CD4-positive, CD25-positive, alpha-beta regulatory T cell (primary cell): ENCODE data around the gene TMEM209. TPM values are rescaled to one million over a fixed set of nuclear protein-coding genes. Genes with fewer than 3 reads are reported as not detected.
"Not testable (repeated sequence)": the region's sequence is repeated elsewhere in the genome, so short reads cannot be mapped to it uniquely, and the experiment has no call there.

Experiments used
- ATAC-seq, 2 donors: fragments of 150-1000 bp; cut with Tn5 transposase; one replicate each; pipeline ENCODE4 v1.10.0; 2021; ENCODE audit warnings: low read depth in 2 of 2, moderate number of reproducible peaks in 2 of 2, moderate library complexity in 1 of 2
- DNase-seq, 3 donors: peaks; one replicate each; pipeline versions ENCODE4 v3.0.0 to v3.0.0-alpha.2; 2012 to 2022; ENCODE audit warnings: mixed read lengths in 1 of 3
- H3K27ac ChIP-seq: one replicate; pipeline ENCODE4 v1.7.0; 2013; ENCODE audit warnings: mild to moderate bottlenecking, low read length; ENCODE audit not compliant: insufficient read depth, poor library complexity, severe bottlenecking
- H3K27me3 ChIP-seq: one replicate; pipeline ENCODE4 v1.7.0; 2013; ENCODE audit warnings: low read length; ENCODE audit not compliant: control insufficient read depth, insufficient read depth
- H3K36me3 ChIP-seq: one replicate; pipeline ENCODE4 v1.7.0; 2013; ENCODE audit warnings: mild to moderate bottlenecking, low read length, moderate library complexity; ENCODE audit not compliant: control insufficient read depth, insufficient read depth
- H3K4me1 ChIP-seq: 2 replicates; pipeline ENCODE4 v1.7.0; 2013; ENCODE audit warnings: mild to moderate bottlenecking, low read length; ENCODE audit not compliant: insufficient read depth, control insufficient read depth, poor library complexity, severe bottlenecking
- H3K4me3 ChIP-seq: one replicate; pipeline ENCODE4 v1.7.0; 2013; ENCODE audit warnings: low read depth, mild to moderate bottlenecking, low read length, moderate library complexity
- H3K9me3 ChIP-seq, 2 experiments: 1 replicate in 1 of 2; 2 replicates in 1 of 2; pipeline ENCODE4 v1.7.0; 2013; ENCODE audit warnings: low read length in 2 of 2, mild to moderate bottlenecking in 1 of 2, moderate library complexity in 1 of 2; ENCODE audit not compliant: control insufficient read depth in 2 of 2
- H3K27ac Mint-ChIP-seq, 3 donors: one replicate each; pipeline ENCODE4 v1.8.0; 2020 to 2022; ENCODE audit warnings: mild to moderate bottlenecking in 3 of 3, mixed read lengths in 3 of 3, moderate library complexity in 2 of 3
- H3K27me3 Mint-ChIP-seq: one replicate; pipeline ENCODE4 v1.8.0; 2022; ENCODE audit warnings: mild to moderate bottlenecking, mixed read lengths
- H3K36me3 Mint-ChIP-seq: one replicate; pipeline ENCODE4 v1.8.0; 2020; ENCODE audit warnings: mixed read lengths
- H3K4me1 Mint-ChIP-seq, 4 donors: one replicate each; pipeline ENCODE4 v1.8.0; 2020 to 2022; ENCODE audit warnings: mixed read lengths in 4 of 4, mild to moderate bottlenecking in 1 of 4
- H3K4me3 Mint-ChIP-seq, 4 donors: one replicate each; pipeline ENCODE4 v1.8.0; 2020 to 2022; ENCODE audit warnings: mild to moderate bottlenecking in 4 of 4, mixed read lengths in 4 of 4, moderate library complexity in 3 of 4
- H3K9me3 Mint-ChIP-seq, 7 donors: one replicate each; pipeline ENCODE4 v1.8.0; 2020 to 2022; ENCODE audit warnings: mixed read lengths in 7 of 7, mild to moderate bottlenecking in 3 of 7, moderate library complexity in 2 of 7
- polyA plus RNA-seq, 4 donors: library from polyadenylated mRNA; unstranded; fragments of 300-500 nt; fragmentation: Illumina TruSeq; gene quantifications; one replicate each; pipeline ENCODE4 v1.2.3, GENCODE V29; 2021
- total RNA-seq: library from RNA; stranded (reverse); gene quantifications from one replicate; pipeline ENCODE4 v1.2.3, GENCODE V29; 2022

TMEM209 gene
- total and polyA plus RNA-seq, 5 donors from 2014 or later: 27.5 to 57.9 (median 46.7) TPM

DNA sequence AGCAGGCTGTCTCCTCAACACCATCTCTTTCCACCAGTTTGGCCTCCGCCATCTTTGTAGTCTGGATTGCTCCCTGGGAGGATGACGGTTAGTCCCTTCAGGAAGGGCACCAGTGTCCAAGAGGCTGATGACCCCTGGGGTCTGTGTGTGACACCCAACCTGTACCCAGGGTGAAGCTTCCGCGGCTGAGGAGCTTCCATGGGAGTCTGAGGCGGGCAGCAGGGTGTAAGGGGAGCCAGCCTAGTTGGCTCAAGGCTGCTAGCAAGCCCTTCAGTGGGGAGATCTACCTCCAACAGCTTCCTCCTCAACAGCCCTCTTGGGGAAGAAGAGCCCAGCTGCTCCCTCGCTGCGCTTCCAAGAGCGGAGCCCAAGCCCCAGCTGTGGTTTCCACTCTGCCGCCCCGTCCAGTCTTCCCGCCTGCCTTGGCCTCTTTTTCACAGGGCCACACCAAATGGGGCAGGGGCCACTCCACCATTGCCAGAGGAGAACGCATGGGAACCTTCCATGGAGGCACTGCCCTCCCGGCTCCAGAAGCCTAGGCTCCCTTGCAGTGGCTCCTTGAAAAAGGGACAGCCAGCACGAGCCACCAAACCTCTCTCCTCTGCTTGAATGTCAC is 57.4 kb downstream of the TMEM209 start:
- DNase-seq: no peak
- Histone ChIP-seq H3K4me1 (no peaks in the 10 kb centered on the region), H3K36me3 (no peaks in the 10 kb centered on the region), H3K4me3 (no peak overlapping the region), H3K27ac (no peak overlapping the region), H3K9me3 (no peaks in the 10 kb centered on the region), H3K27me3 (no peaks in the 10 kb centered on the region)
- H3K27ac Mint-ChIP-seq: peak overlapping the region in 1 of 3 donors; percentile 74
- H3K4me3 Mint-ChIP-seq: no peak overlapping the region
- no peaks in the 10 kb centered on the region for H3K36me3 Mint-ChIP-seq
- ATAC-seq: no peak
- H3K4me1 Mint-ChIP-seq: peaks cover 0 to 4% (median 0%) of the 10 kb centered on the region in 4 donors
- peaks cover 0 to 3% (median 0%) of the 10 kb centered on the region in 7 donors for H3K9me3 Mint-ChIP-seq
- no peaks in the 10 kb centered on the region for H3K27me3 Mint-ChIP-seq

- Histone ChIP-seq H3K27me3 (no peaks in the 10 kb centered on the region), H3K36me3 (no peaks in the 10 kb centered on the region), H3K4me3 (no peak overlapping the region), H3K4me1 (peaks cover 6% of the 10 kb centered on the region), H3K9me3 (no peaks in the 10 kb centered on the region), H3K27ac (no peak overlapping the region)
- H3K4me1 Mint-ChIP-seq: peaks cover 0 to 6% (median 0%) of the 10 kb centered on the region in 4 donors
- ATAC-seq (no peak), DNase-seq (no peak)
- H3K9me3 Mint-ChIP-seq: peaks cover 0 to 3% (median 0%) of the 10 kb centered on the region in 7 donors
- H3K27ac Mint-ChIP-seq: no peak overlapping the region
- H3K36me3 Mint-ChIP-seq: no peaks in the 10 kb centered on the region
- H3K4me3 Mint-ChIP-seq: no peak overlapping the region
- H3K27me3 Mint-ChIP-seq: no peaks in the 10 kb centered on the region
Measured at GRCh38 chr7:130146693-130147405, 58.4 kb downstream of the TMEM209 start.

- H3K4me3 ChIP-seq, H3K9me3 ChIP-seq, H3K27ac Mint-ChIP-seq, H3K36me3 ChIP-seq, H3K4me3 Mint-ChIP-seq, H3K27ac ChIP-seq, ATAC-seq, DNase-seq, H3K9me3 Mint-ChIP-seq, H3K4me1 ChIP-seq, H3K27me3 ChIP-seq, H3K27me3 Mint-ChIP-seq, H3K36me3 Mint-ChIP-seq: not testable (repeated sequence)
- H3K4me1 Mint-ChIP-seq: peaks cover 0 to 10% (median 2%) of the 10 kb centered on the region in 4 donors
Measured at GRCh38 chr7:130146142-130146541, 59.1 kb downstream of the TMEM209 start.

GRCh38 chr7:130145424-130146100 is 59.6 kb downstream of the TMEM209 start:
- H3K27me3 Mint-ChIP-seq: no peaks in the 10 kb centered on the region
- H3K4me3 Mint-ChIP-seq: peak overlapping the region in 1 of 4 donors; percentile 22
- H3K9me3 ChIP-seq: no peaks in the 10 kb centered on the region
- H3K27ac Mint-ChIP-seq: no peak overlapping the region
- no peaks in the 10 kb centered on the region for H3K27me3 ChIP-seq
- peaks cover 0 to 14% (median 2%) of the 10 kb centered on the region in 4 donors for H3K4me1 Mint-ChIP-seq
- ATAC-seq (no peak), DNase-seq (no peak)
- no peaks in the 10 kb centered on the region for H3K36me3 Mint-ChIP-seq
- H3K27ac ChIP-seq: no peak overlapping the region
- peaks cover 16% of the 10 kb centered on the region for H3K4me1 ChIP-seq
- H3K4me3 ChIP-seq: no peak overlapping the region
- H3K36me3 ChIP-seq: no peaks in the 10 kb centered on the region
- H3K9me3 Mint-ChIP-seq: peaks cover 0 to 3% (median 0%) of the 10 kb centered on the region in 7 donors

GRCh38 chr7:130144312-130145171 is 60.7 kb downstream of the TMEM209 start:
- Mint-ChIP-seq H3K36me3 (no peaks in the 10 kb centered on the region), H3K9me3 (no peaks in the 10 kb centered on the region), H3K27ac (no peak overlapping the region), H3K4me1 (peaks cover 0 to 22% (median 2%) of the 10 kb centered on the region in 4 donors), H3K27me3 (no peaks in the 10 kb centered on the region), H3K4me3 (peak overlapping the region in 2 of 4 donors; percentile 17 to 22)
- Histone ChIP-seq H3K9me3 (no peaks in the 10 kb centered on the region), H3K27ac (no peak overlapping the region), H3K27me3 (no peaks in the 10 kb centered on the region), H3K4me3 (no peak overlapping the region), H3K36me3 (no peaks in the 10 kb centered on the region), H3K4me1 (peaks cover 17% of the 10 kb centered on the region)
- DNase-seq (no peak), ATAC-seq (no peak)

GRCh38 chr7:130143986-130144311 is 61.3 kb downstream of the TMEM209 start:
- H3K27me3 ChIP-seq: no peaks in the 10 kb centered on the region
- H3K4me1 ChIP-seq: peaks cover 17% of the 10 kb centered on the region
- H3K4me1 Mint-ChIP-seq: peaks cover 0 to 22% (median 5%) of the 10 kb centered on the region in 4 donors
- ATAC-seq (no peak), DNase-seq (no peak)
- no peak overlapping the region for H3K4me3 Mint-ChIP-seq
- no peak overlapping the region for H3K4me3 ChIP-seq
- no peaks in the 10 kb centered on the region for H3K9me3 ChIP-seq
- peaks cover 6% of the 10 kb centered on the region for H3K36me3 Mint-ChIP-seq
- H3K27ac Mint-ChIP-seq: no peak overlapping the region
- H3K27ac ChIP-seq: no peak overlapping the region
- H3K36me3 ChIP-seq: no peaks in the 10 kb centered on the region
- no peaks in the 10 kb centered on the region for H3K9me3 Mint-ChIP-seq
- no peaks in the 10 kb centered on the region for H3K27me3 Mint-ChIP-seq

GRCh38 chr7:130143334-130143732 is 61.9 kb downstream of the TMEM209 start:
- Mint-ChIP-seq H3K27me3 (no peaks in the 10 kb centered on the region), H3K4me3 (peak overlapping the region in 1 of 4 donors; percentile 21), H3K4me1 (peaks cover 0 to 22% (median 5%) of the 10 kb centered on the region in 4 donors), H3K27ac (peak overlapping the region in 1 of 3 donors; percentile 36), H3K36me3 (peaks cover 8% of the 10 kb centered on the region), H3K9me3 (no peaks in the 10 kb centered on the region)
- DNase-seq: no peak
- H3K27ac ChIP-seq: no peak overlapping the region
- H3K9me3 ChIP-seq: no peaks in the 10 kb centered on the region
- H3K27me3 ChIP-seq: no peaks in the 10 kb centered on the region
- H3K36me3 ChIP-seq: no peaks in the 10 kb centered on the region
- no peak for ATAC-seq
- H3K4me3 ChIP-seq: no peak overlapping the region
- H3K4me1 ChIP-seq: peaks cover 17% of the 10 kb centered on the region
